Central memory CD8-positive, alpha-beta T cell (primary cell): ENCODE data around the gene PIEZO2.

ENCODE experiments used
- ATAC-seq: fragments of 150-1000 bp; cut with Tn5 transposase; replicated peaks from 2 replicates; pipeline ENCODE4 v1.10.0; 2022; ENCODE audit warnings: mild to moderate bottlenecking, moderate FRiP score, moderate number of reproducible peaks; ENCODE audit not compliant: poor library complexity, severe bottlenecking; ENCODE audit errors: extremely low read depth
- DNase-seq, 2 donors: peaks; one replicate each; pipeline ENCODE4 v3.0.0; 2021; ENCODE audit warnings: low spot score in 2 of 2
- H3K27ac Mint-ChIP-seq: one replicate; pipeline ENCODE4 v1.8.0; 2022; ENCODE audit warnings: low read depth, mild to moderate bottlenecking, moderate library complexity, mixed read lengths
- H3K27me3 Mint-ChIP-seq: one replicate; pipeline ENCODE4 v1.8.0; 2022; ENCODE audit warnings: mixed read lengths
- H3K36me3 Mint-ChIP-seq: one replicate; pipeline ENCODE4 v1.8.0; 2022; ENCODE audit warnings: mild to moderate bottlenecking, moderate library complexity, mixed read lengths; ENCODE audit not compliant: insufficient read depth
- H3K4me1 Mint-ChIP-seq: one replicate; pipeline ENCODE4 v1.8.0; 2022; ENCODE audit warnings: mixed read lengths
- H3K4me3 Mint-ChIP-seq: one replicate; pipeline ENCODE4 v1.8.0; 2022; ENCODE audit warnings: mild to moderate bottlenecking, moderate library complexity, mixed read lengths
- H3K9me3 Mint-ChIP-seq: one replicate; pipeline ENCODE4 v1.8.0; 2022; ENCODE audit warnings: mixed read lengths

Gene PIEZO2

GRCh38 chr18:10841203-10841602 is 308.2 kb downstream of the PIEZO2 start:
- DNase-seq (no peak), ATAC-seq (no peak)
- Mint-ChIP-seq H3K27me3 (peaks cover 6% of the 10 kb centered on the region), H3K9me3 (no peaks in the 10 kb centered on the region), H3K36me3 (no peaks in the 10 kb centered on the region), H3K4me3 (no peak overlapping the region), H3K4me1 (no peaks in the 10 kb centered on the region), H3K27ac (no peak overlapping the region)

- Mint-ChIP-seq H3K27me3 (peaks cover 1% of the 10 kb centered on the region), H3K9me3 (no peaks in the 10 kb centered on the region), H3K4me1 (no peaks in the 10 kb centered on the region), H3K36me3 (no peaks in the 10 kb centered on the region), H3K4me3 (no peak overlapping the region), H3K27ac (no peak overlapping the region)
- no peak for DNase-seq
- no peak for ATAC-seq
Observed at GRCh38 chr18:10840743-10841142, 308.6 kb downstream of the PIEZO2 start.

GRCh38 chr18:10839421-10839820 is 309.9 kb downstream of the PIEZO2 start:
- DNase-seq (no peak), ATAC-seq (no peak)
- H3K4me3 Mint-ChIP-seq: no peak overlapping the region
- H3K9me3 Mint-ChIP-seq: no peaks in the 10 kb centered on the region
- H3K27me3 Mint-ChIP-seq: no peaks in the 10 kb centered on the region
- H3K27ac Mint-ChIP-seq: no peak overlapping the region
- no peaks in the 10 kb centered on the region for H3K4me1 Mint-ChIP-seq
- no peaks in the 10 kb centered on the region for H3K36me3 Mint-ChIP-seq

GRCh38 chr18:10838553-10838952 is 310.8 kb downstream of the PIEZO2 start:
- ATAC-seq (no peak), DNase-seq (no peak)
- Mint-ChIP-seq H3K27ac (no peak overlapping the region), H3K4me1 (no peaks in the 10 kb centered on the region), H3K36me3 (no peaks in the 10 kb centered on the region), H3K9me3 (no peaks in the 10 kb centered on the region), H3K27me3 (no peaks in the 10 kb centered on the region), H3K4me3 (no peak overlapping the region)

- Mint-ChIP-seq H3K27me3 (peaks cover under 1% of the 10 kb centered on the region), H3K4me1 (no peaks in the 10 kb centered on the region), H3K9me3 (no peaks in the 10 kb centered on the region), H3K36me3 (no peaks in the 10 kb centered on the region), H3K27ac (no peak overlapping the region), H3K4me3 (no peak overlapping the region)
- no peak for ATAC-seq
- DNase-seq: no peak
Observed at GRCh38 chr18:10834128-10834815, 315.1 kb downstream of the PIEZO2 start.

GRCh38 chr18:10833656-10834055 is 315.7 kb downstream of the PIEZO2 start:
- no peaks in the 10 kb centered on the region for H3K4me1 Mint-ChIP-seq
- no peaks in the 10 kb centered on the region for H3K9me3 Mint-ChIP-seq
- no peak for DNase-seq
- H3K27me3 Mint-ChIP-seq: peaks cover 6% of the 10 kb centered on the region
- no peaks in the 10 kb centered on the region for H3K36me3 Mint-ChIP-seq
- no peak overlapping the region for H3K4me3 Mint-ChIP-seq
- no peak for ATAC-seq
- H3K27ac Mint-ChIP-seq: no peak overlapping the region

- Mint-ChIP-seq H3K27me3 (peaks cover 41% of the 10 kb centered on the region), H3K36me3 (no peaks in the 10 kb centered on the region), H3K27ac (no peak overlapping the region), H3K4me3 (no peak overlapping the region), H3K9me3 (peaks cover 6% of the 10 kb centered on the region), H3K4me1 (no peaks in the 10 kb centered on the region)
- ATAC-seq (no peak), DNase-seq (no peak)
Observed at GRCh38 chr18:10826400-10826799, 323.0 kb downstream of the PIEZO2 start.

- no peak overlapping the region for H3K4me3 Mint-ChIP-seq
Observed at GRCh38 chr18:10822456-10822855, 326.9 kb downstream of the PIEZO2 start.

GRCh38 chr18:10820681-10821080 is 328.7 kb downstream of the PIEZO2 start:
- Mint-ChIP-seq H3K4me3 (no peak overlapping the region), H3K27ac (no peak overlapping the region), H3K27me3 (peaks cover 17% of the 10 kb centered on the region), H3K9me3 (peaks cover 5% of the 10 kb centered on the region), H3K36me3 (no peaks in the 10 kb centered on the region), H3K4me1 (no peaks in the 10 kb centered on the region)
- ATAC-seq (no peak), DNase-seq (no peak)

More at GRCh38 chr18:10822456-10822855, 326.9 kb downstream of the PIEZO2 start:
- H3K27ac Mint-ChIP-seq: no peak overlapping the region
- peaks cover 11% of the 10 kb centered on the region for H3K9me3 Mint-ChIP-seq
- DNase-seq (no peak), ATAC-seq (no peak)
- no peaks in the 10 kb centered on the region for H3K4me1 Mint-ChIP-seq
- peaks cover 34% of the 10 kb centered on the region for H3K27me3 Mint-ChIP-seq
- H3K36me3 Mint-ChIP-seq: no peaks in the 10 kb centered on the region

- Mint-ChIP-seq H3K36me3 (no peaks in the 10 kb centered on the region), H3K27me3 (no peaks in the 10 kb centered on the region), H3K27ac (no peak overlapping the region), H3K9me3 (no peaks in the 10 kb centered on the region), H3K4me1 (no peaks in the 10 kb centered on the region), H3K4me3 (no peak overlapping the region)
- ATAC-seq (no peak), DNase-seq (no peak)
Observed at GRCh38 chr18:10814336-10814735, 335.0 kb downstream of the PIEZO2 start.

GRCh38 chr18:10805587-10806118 is 343.7 kb downstream of the PIEZO2 start:
- no peaks in the 10 kb centered on the region for H3K4me1 Mint-ChIP-seq
- ATAC-seq (no peak), DNase-seq (no peak)
- H3K27me3 Mint-ChIP-seq: no peaks in the 10 kb centered on the region
- H3K4me3 Mint-ChIP-seq: no peak overlapping the region
- no peaks in the 10 kb centered on the region for H3K9me3 Mint-ChIP-seq
- no peak overlapping the region for H3K27ac Mint-ChIP-seq
- no peaks in the 10 kb centered on the region for H3K36me3 Mint-ChIP-seq

- Mint-ChIP-seq H3K36me3 (no peaks in the 10 kb centered on the region), H3K4me3 (no peak overlapping the region), H3K9me3 (no peaks in the 10 kb centered on the region), H3K27ac (no peak overlapping the region), H3K27me3 (no peaks in the 10 kb centered on the region), H3K4me1 (no peaks in the 10 kb centered on the region)
- DNase-seq: no peak
- no peak for ATAC-seq
Observed at GRCh38 chr18:10804126-10804525, 345.2 kb downstream of the PIEZO2 start.

- Mint-ChIP-seq H3K4me3 (no peak overlapping the region), H3K27me3 (no peaks in the 10 kb centered on the region), H3K36me3 (no peaks in the 10 kb centered on the region), H3K27ac (no peak overlapping the region), H3K4me1 (no peaks in the 10 kb centered on the region), H3K9me3 (no peaks in the 10 kb centered on the region)
- ATAC-seq (no peak), DNase-seq (no peak)
Observed at GRCh38 chr18:10798727-10799550, 350.4 kb downstream of the PIEZO2 start.
